ENCODE data around the gene RHEB. TPM values are rescaled to one million over a fixed set of nuclear protein-coding genes. Genes with fewer than 3 reads are reported as not detected.

The RHEB gene
- total RNA-seq, 1 donor from 2014 or later = 94.2 TPM

DNA sequence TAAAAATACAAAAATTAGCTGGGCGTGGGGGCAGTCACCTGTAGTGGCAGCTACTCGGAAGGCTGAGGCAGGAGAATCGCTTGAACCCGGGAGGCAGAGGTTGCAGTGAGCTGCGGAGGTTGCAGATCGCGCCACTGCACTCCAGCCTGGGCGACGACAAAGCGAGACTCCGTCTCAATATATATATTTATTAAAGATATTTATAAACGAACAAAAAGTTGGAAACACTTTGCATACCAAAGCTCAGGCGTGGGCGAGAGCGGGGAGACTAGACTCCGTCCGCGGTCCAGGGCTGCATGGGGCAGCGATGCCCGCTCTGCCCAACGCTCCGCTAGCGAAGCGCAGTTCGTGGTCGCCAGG is 71.8 kb downstream of the RHEB start:
- Mint-ChIP-seq H3K4me1 (ENCODE audit: unreplicated experiment) (peaks cover 7% of the 10 kb centered on the region), H3K27ac (ENCODE audit: unreplicated experiment) (no peak overlapping the region), H3K4me3 (ENCODE audit: unreplicated experiment) (peak overlapping the region; percentile 47), H3K27me3 (ENCODE audit: unreplicated experiment) (peaks cover 2% of the 10 kb centered on the region), H3K9me3 (ENCODE audit: unreplicated experiment) (no peaks in the 10 kb centered on the region), H3K36me3 (ENCODE audit: low read depth, unreplicated experiment) (no peaks in the 10 kb centered on the region)
- TF ChIP-seq, protein P1, sequence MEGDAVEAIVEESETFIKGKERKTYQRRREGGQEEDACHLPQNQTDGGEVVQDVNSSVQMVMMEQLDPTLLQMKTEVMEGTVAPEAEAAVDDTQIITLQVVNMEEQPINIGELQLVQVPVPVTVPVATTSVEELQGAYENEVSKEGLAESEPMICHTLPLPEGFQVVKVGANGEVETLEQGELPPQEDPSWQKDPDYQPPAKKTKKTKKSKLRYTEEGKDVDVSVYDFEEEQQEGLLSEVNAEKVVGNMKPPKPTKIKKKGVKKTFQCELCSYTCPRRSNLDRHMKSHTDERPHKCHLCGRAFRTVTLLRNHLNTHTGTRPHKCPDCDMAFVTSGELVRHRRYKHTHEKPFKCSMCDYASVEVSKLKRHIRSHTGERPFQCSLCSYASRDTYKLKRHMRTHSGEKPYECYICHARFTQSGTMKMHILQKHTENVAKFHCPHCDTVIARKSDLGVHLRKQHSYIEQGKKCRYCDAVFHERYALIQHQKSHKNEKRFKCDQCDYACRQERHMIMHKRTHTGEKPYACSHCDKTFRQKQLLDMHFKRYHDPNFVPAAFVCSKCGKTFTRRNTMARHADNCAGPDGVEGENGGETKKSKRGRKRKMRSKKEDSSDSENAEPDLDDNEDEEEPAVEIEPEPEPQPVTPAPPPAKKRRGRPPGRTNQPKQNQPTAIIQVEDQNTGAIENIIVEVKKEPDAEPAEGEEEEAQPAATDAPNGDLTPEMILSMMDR (IDR thresholded peaks at IDR 0.05; ENCODE audit: unreplicated experiment) = no peak
- DNase-seq (ENCODE audit: low spot score) = no peak

DNA sequence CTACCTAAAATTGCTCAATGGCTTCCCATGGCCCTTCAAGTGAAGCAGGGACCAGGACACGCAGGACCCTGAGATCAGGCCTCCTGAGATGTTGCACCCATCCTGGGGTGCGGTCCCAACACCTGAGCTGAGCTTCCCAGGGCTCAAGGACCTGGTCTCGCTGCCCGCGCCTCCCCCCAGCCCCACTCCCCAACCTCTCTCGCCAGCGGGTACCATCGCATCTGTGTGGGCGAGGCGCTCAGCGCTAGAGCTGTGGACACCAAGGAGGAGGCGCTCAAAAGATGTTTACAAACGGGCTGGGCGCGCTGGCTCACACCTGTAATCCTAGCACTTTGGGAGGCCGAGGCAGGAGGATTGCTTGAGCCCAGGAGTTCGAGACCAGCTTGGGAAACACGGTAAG is 72.4 kb downstream of the RHEB start:
- H3K36me3 Mint-ChIP-seq (ENCODE audit: low read depth, unreplicated experiment) = no peaks in the 10 kb centered on the region
- no peak overlapping the region for H3K4me3 Mint-ChIP-seq (ENCODE audit: unreplicated experiment)
- H3K4me1 Mint-ChIP-seq (ENCODE audit: unreplicated experiment) = peaks cover 3% of the 10 kb centered on the region
- no peak overlapping the region for H3K27ac Mint-ChIP-seq (ENCODE audit: unreplicated experiment)
- DNase-seq (ENCODE audit: low spot score) = no peak
- peaks cover 3% of the 10 kb centered on the region for H3K27me3 Mint-ChIP-seq (ENCODE audit: unreplicated experiment)
- no peaks in the 10 kb centered on the region for H3K9me3 Mint-ChIP-seq (ENCODE audit: unreplicated experiment)
- TF ChIP-seq, protein P1 (IDR thresholded peaks at IDR 0.05; ENCODE audit: unreplicated experiment) = no peak

DNA sequence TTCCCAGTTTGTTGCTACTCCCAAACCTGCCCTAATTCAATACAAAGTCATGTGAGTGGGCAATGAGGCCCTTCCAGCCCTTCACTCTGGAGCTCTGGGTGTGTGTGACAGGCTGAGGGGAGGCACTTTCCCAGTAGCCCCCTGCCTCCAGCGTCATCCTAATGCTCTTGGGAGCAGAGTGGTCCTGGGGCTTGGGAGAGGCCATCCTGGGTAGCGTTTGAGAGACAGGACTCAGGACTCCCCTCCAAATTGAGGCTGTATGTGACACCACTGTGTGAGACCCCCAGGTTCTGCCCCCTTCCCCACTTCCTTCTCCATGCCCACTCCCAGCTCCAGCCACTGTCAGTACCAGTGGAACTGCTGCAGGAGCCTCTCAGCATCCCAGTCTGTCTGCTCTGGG is 73.3 kb downstream of the RHEB start:
- Mint-ChIP-seq H3K27me3 (ENCODE audit: unreplicated experiment) (peaks cover 3% of the 10 kb centered on the region), H3K4me1 (ENCODE audit: unreplicated experiment) (peaks cover 4% of the 10 kb centered on the region), H3K27ac (ENCODE audit: unreplicated experiment) (no peak overlapping the region), H3K4me3 (ENCODE audit: unreplicated experiment) (no peak overlapping the region), H3K36me3 (ENCODE audit: low read depth, unreplicated experiment) (no peaks in the 10 kb centered on the region), H3K9me3 (ENCODE audit: unreplicated experiment) (no peaks in the 10 kb centered on the region)
- TF ChIP-seq, protein P1 (IDR thresholded peaks at IDR 0.05; ENCODE audit: unreplicated experiment) = no peak
- DNase-seq (ENCODE audit: low spot score) = no peak

DNA sequence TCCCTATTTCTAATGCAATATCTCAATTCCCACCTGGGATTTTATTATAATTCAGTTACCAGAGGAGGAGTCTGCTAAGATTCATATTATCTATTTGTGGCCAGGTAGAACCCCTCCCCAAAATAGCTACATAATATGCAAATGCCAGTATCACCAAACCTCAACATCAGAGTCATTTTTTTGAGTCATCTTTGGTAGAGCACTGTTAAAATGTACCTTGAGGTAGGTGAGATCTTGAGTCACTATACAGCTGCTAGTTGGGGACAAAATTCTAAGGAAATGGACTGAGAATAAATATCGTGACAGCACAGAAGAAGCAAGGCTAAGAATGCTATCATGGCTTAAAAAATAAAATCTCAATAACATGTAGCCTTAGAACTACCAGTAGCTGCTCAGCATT is 75.1 kb downstream of the RHEB start:
- TF ChIP-seq, protein P1 (IDR thresholded peaks at IDR 0.05; ENCODE audit: unreplicated experiment) = no peak
- H3K4me1 Mint-ChIP-seq (ENCODE audit: unreplicated experiment) = peaks cover 5% of the 10 kb centered on the region
- no peak overlapping the region for H3K27ac Mint-ChIP-seq (ENCODE audit: unreplicated experiment)
- no peaks in the 10 kb centered on the region for H3K9me3 Mint-ChIP-seq (ENCODE audit: unreplicated experiment)
- DNase-seq (ENCODE audit: low spot score) = no peak
- peaks cover 5% of the 10 kb centered on the region for H3K27me3 Mint-ChIP-seq (ENCODE audit: unreplicated experiment)
- H3K4me3 Mint-ChIP-seq (ENCODE audit: unreplicated experiment) = no peak overlapping the region
- no peaks in the 10 kb centered on the region for H3K36me3 Mint-ChIP-seq (ENCODE audit: low read depth, unreplicated experiment)

DNA sequence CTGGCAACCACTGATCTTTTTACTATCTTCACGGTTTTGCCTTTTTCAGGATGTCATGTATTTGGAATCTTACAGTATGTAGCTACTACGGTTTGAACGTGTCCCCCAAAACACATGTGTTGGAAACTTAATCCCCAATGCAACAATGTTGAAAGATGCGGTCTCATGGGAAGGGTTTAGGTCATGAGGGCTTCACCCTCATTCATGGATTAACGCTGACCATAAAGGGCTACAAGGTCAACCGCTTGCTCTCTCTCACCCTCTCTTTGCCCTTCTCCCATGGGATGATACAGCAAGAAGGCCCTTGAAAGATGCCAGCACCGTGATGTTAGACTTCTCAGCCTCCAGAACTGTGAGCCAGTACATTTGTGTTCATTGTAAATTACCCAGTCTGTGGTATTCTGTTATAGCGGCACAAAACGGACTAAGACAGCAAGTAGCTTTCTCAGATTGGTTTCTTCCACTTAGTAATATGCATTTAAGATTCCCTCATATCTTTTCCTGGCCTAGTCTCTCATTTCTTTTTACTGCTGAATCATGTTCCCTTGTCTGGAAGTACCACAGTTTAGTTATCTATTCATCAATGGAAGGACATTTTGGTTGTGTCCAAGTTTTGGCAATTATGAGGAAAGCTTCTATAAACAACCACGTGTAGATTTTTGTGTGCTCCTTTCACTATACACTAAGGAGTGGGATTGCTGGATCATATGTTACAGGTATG is 76.8 kb downstream of the RHEB start:
- Mint-ChIP-seq H3K27ac (ENCODE audit: unreplicated experiment) (no peak overlapping the region), H3K4me3 (ENCODE audit: unreplicated experiment) (no peak overlapping the region), H3K36me3 (ENCODE audit: low read depth, unreplicated experiment) (no peaks in the 10 kb centered on the region), H3K9me3 (ENCODE audit: unreplicated experiment) (no peaks in the 10 kb centered on the region), H3K4me1 (ENCODE audit: unreplicated experiment) (peaks cover 4% of the 10 kb centered on the region), H3K27me3 (ENCODE audit: unreplicated experiment) (peaks cover 5% of the 10 kb centered on the region)
- no peak for DNase-seq (ENCODE audit: low spot score)
- TF ChIP-seq, protein P1 (IDR thresholded peaks at IDR 0.05; ENCODE audit: unreplicated experiment) = no peak

All from endothelial cell (in vitro differentiated cells).